ENCODE results near the gene PROKR1. TPM values are rescaled to one million over a fixed set of nuclear protein-coding genes. Genes with fewer than 3 reads are reported as not detected.
"Not testable (repeated sequence)": the region's sequence is repeated elsewhere in the genome, so short reads cannot be mapped to it uniquely, and the experiment has no call there.

Gene PROKR1
- total and polyA plus RNA-seq, 2 donors (not counting 3 experiments of a cell fraction or from before 2014, with no cell fraction given) = not detected

DNA sequence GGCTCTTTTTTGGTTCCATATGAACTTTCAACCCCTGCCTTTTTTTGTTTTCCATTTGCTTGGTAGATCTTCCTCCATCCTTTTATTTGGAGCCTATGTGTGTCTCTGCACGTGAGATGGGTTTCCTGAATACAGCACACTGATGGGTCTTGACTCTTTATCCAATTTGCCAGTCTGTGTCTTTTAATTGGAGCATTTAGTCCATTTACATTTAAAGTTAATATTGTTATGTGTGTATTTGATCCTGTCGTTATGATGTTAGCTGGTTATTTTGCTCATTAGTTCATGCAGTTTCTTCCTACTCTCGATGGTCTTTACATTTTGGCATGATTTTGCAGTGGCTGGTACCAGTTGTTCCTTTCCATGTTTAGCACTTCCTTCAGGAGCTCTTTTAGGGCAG is 34.5 kb downstream of the PROKR1 start:
- H3K27ac ChIP-seq (ENCODE audit: insufficient read depth, low read depth, low read length); H3K4me3 ChIP-seq (replicated peaks in 1 of 3; ENCODE audit: insufficient read depth in 1 of 3, low read depth in 1 of 3, low read length in 3 of 3); DNase-seq (ENCODE audit: low read depth, low spot score); H3K27me3 ChIP-seq (ENCODE audit: control insufficient read depth in 2 of 2, insufficient read depth in 2 of 2, low read length in 2 of 2); H3K36me3 ChIP-seq (ENCODE audit: control insufficient read depth in 2 of 2, extremely low read depth in 1 of 2, insufficient read depth in 2 of 2, low read length in 2 of 2); dilution Hi-C loops (cut with MboI; ENCODE audit: extremely low pct_ligation_motif_present, low sequenced_read_pairs); CTCF ChIA-PET; H3K9ac ChIP-seq (replicated peaks; ENCODE audit: extremely low read depth, insufficient read depth, low read length); H2AFZ ChIP-seq (ENCODE audit: low read depth, low read length); intact Hi-C loops (cut with micrococcal nuclease); H3K9me3 ChIP-seq (replicated peaks; ENCODE audit: control insufficient read depth, insufficient read depth, low read length); H3K79me2 ChIP-seq (ENCODE audit: control insufficient read depth, insufficient read depth, low read length); H3K4me2 ChIP-seq (ENCODE audit: insufficient read depth, low read length); H3K4me1 ChIP-seq (ENCODE audit: control insufficient read depth, extremely low read depth, insufficient read depth, low read length); H4K20me1 ChIP-seq (replicated peaks; ENCODE audit: control insufficient read depth, extremely low read depth, insufficient read depth, low read length); FAIRE-seq; BruUV-seq (replicated peaks); POLR2A ChIA-PET; H3K9me1 ChIP-seq (replicated peaks; ENCODE audit: control insufficient read depth, extremely low read depth, insufficient read depth, low read length): not testable (repeated sequence)

DNA sequence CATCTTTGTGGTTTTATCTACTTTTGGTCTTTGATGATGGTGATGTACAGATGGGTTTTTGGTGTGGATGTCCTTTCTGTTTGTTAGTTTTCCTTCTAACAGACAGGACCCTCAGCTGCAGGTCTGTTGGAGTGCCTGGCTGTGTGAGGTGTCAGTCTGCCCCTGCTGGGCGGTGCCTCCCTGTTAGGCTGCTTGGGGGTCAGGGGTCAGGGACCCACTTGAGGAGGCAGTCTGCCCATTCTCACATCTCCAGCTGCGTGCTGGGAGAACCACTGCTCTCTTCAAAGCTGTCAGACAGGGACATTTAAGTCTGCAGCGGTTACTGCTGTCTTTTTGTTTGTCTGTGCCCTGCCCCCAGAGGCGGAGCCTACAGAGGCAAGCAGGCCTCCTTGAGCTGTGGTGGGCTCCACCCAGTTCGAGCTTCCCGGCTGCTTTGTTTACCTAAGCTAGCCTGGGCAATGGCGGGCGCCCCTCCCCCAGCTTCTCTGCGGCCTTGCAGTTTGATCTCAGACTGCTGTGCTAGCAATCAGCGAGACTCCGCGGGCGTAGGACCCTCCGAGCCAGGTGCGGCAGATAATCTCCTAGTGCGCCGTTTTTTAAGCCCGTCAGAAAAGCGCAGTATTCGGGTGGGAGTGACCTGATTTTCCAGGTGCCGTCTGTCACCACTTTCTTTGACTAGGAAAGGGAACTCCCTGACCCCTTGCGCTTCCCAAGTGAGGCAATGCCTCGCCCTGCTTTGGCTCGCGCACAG is 36.0 kb downstream of the PROKR1 start:
- FAIRE-seq; DNase-seq (ENCODE audit: low read depth, low spot score); H3K36me3 ChIP-seq (ENCODE audit: control insufficient read depth in 2 of 2, extremely low read depth in 1 of 2, insufficient read depth in 2 of 2, low read length in 2 of 2); H3K4me3 ChIP-seq (replicated peaks in 1 of 3; ENCODE audit: insufficient read depth in 1 of 3, low read depth in 1 of 3, low read length in 3 of 3); dilution Hi-C loops (cut with MboI; ENCODE audit: extremely low pct_ligation_motif_present, low sequenced_read_pairs); H4K20me1 ChIP-seq (replicated peaks; ENCODE audit: control insufficient read depth, extremely low read depth, insufficient read depth, low read length); H3K27me3 ChIP-seq (ENCODE audit: control insufficient read depth in 2 of 2, insufficient read depth in 2 of 2, low read length in 2 of 2); POLR2A ChIA-PET; H2AFZ ChIP-seq (ENCODE audit: low read depth, low read length); intact Hi-C loops (cut with micrococcal nuclease); H3K9me3 ChIP-seq (replicated peaks; ENCODE audit: control insufficient read depth, insufficient read depth, low read length); H3K4me1 ChIP-seq (ENCODE audit: control insufficient read depth, extremely low read depth, insufficient read depth, low read length); BruUV-seq (replicated peaks); H3K27ac ChIP-seq (ENCODE audit: insufficient read depth, low read depth, low read length); H3K4me2 ChIP-seq (ENCODE audit: insufficient read depth, low read length); H3K79me2 ChIP-seq (ENCODE audit: control insufficient read depth, insufficient read depth, low read length); H3K9ac ChIP-seq (replicated peaks; ENCODE audit: extremely low read depth, insufficient read depth, low read length); H3K9me1 ChIP-seq (replicated peaks; ENCODE audit: control insufficient read depth, extremely low read depth, insufficient read depth, low read length): not testable (repeated sequence)
- CTCF ChIA-PET = interaction anchor here (1.5 to 1.6 kb wide), 2 partner anchors 30 to 84 kb away, joined by 4 to 5 read pairs; no protein-coding TSS in a partner anchor

- H3K4me1 ChIP-seq (ENCODE audit: control insufficient read depth, extremely low read depth, insufficient read depth, low read length); H3K27me3 ChIP-seq (ENCODE audit: control insufficient read depth in 2 of 2, insufficient read depth in 2 of 2, low read length in 2 of 2); H2AFZ ChIP-seq (ENCODE audit: low read depth, low read length); H3K9me1 ChIP-seq (replicated peaks; ENCODE audit: control insufficient read depth, extremely low read depth, insufficient read depth, low read length); dilution Hi-C loops (cut with MboI; ENCODE audit: extremely low pct_ligation_motif_present, low sequenced_read_pairs); BruUV-seq (replicated peaks); FAIRE-seq; H4K20me1 ChIP-seq (replicated peaks; ENCODE audit: control insufficient read depth, extremely low read depth, insufficient read depth, low read length); DNase-seq (ENCODE audit: low read depth, low spot score); H3K4me2 ChIP-seq (ENCODE audit: insufficient read depth, low read length); H3K27ac ChIP-seq (ENCODE audit: insufficient read depth, low read depth, low read length); H3K4me3 ChIP-seq (replicated peaks in 1 of 3; ENCODE audit: insufficient read depth in 1 of 3, low read depth in 1 of 3, low read length in 3 of 3); H3K79me2 ChIP-seq (ENCODE audit: control insufficient read depth, insufficient read depth, low read length); POLR2A ChIA-PET; H3K9me3 ChIP-seq (replicated peaks; ENCODE audit: control insufficient read depth, insufficient read depth, low read length); H3K9ac ChIP-seq (replicated peaks; ENCODE audit: extremely low read depth, insufficient read depth, low read length); intact Hi-C loops (cut with micrococcal nuclease); H3K36me3 ChIP-seq (ENCODE audit: control insufficient read depth in 2 of 2, extremely low read depth in 1 of 2, insufficient read depth in 2 of 2, low read length in 2 of 2): not testable (repeated sequence)
- CTCF ChIA-PET = interaction anchor here (1.5 to 1.6 kb wide), 2 partner anchors 29 to 85 kb away, joined by 4 to 5 read pairs; no protein-coding TSS in a partner anchor
Measured at GRCh38 chr2:68679917-68680267, 36.5 kb downstream of the PROKR1 start.

Measured in endothelial cell of umbilical vein (primary cell).